ENCODE measurements around the gene INSYN1.

DNA sequence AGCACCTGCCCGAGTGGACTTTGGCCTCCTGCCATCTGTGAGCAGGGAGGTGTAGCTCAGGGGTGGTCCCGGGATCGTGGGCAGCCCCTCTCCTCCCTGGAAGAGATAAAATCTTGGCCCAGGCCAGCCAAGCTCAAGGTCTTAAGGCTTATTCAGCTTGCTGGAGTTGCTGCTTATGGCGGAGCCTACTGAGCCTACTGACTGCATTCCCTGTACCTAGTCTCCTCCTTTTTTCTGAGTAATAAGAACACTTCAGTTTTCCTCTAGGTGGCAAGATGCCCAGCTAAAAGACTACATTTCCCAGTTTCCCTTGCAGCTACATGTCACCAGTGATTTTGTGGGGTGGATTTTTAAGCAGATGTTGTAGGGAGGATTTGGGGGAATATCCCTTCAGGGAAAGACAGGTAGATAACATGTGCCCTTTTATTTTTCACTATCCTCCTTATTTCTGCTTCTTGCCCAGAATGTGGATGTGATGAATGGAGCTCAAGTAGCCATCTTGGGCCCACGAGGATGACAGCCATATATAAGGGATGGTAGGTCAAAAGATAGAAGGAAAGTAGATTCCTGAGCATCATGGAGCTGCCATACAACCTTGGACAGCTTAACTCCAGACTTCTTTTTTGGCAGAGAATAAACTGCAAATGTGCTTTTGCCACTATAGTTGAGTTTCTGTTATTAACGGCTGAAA is 41.4 kb upstream of the INSYN1 start:
- TF ChIP-seq, protein P1, sequence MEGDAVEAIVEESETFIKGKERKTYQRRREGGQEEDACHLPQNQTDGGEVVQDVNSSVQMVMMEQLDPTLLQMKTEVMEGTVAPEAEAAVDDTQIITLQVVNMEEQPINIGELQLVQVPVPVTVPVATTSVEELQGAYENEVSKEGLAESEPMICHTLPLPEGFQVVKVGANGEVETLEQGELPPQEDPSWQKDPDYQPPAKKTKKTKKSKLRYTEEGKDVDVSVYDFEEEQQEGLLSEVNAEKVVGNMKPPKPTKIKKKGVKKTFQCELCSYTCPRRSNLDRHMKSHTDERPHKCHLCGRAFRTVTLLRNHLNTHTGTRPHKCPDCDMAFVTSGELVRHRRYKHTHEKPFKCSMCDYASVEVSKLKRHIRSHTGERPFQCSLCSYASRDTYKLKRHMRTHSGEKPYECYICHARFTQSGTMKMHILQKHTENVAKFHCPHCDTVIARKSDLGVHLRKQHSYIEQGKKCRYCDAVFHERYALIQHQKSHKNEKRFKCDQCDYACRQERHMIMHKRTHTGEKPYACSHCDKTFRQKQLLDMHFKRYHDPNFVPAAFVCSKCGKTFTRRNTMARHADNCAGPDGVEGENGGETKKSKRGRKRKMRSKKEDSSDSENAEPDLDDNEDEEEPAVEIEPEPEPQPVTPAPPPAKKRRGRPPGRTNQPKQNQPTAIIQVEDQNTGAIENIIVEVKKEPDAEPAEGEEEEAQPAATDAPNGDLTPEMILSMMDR (IDR thresholded peaks at IDR 0.05; ENCODE audit: insufficient read depth, low read length, poor library complexity, severe bottlenecking) = no peak
- TF ChIP-seq EZH2phosphoT487 (conservative IDR thresholded peaks at IDR 0.05; ENCODE audit: low read length) = no peak
